Natural killer cell (primary cell): Measurements from ENCODE around the gene NT5C. TPM values are rescaled to one million over a fixed set of nuclear protein-coding genes. Genes with fewer than 3 reads are reported as not detected.
"Not testable (repeated sequence)": the region's sequence is repeated elsewhere in the genome, so short reads cannot be mapped to it uniquely, and the experiment has no call there.

ENCODE experiments used
- ATAC-seq, 3 donors: fragments of 150-1000 bp in 2 of 3; fragments of 200-7000 bp in 1 of 3; cut with Tn5 transposase; 1 replicate in 1 of 3; 2 replicates in 2 of 3; pipeline ENCODE4 v1.10.0; 2021; ENCODE audit warnings: mild to moderate bottlenecking in 2 of 3, moderate library complexity in 2 of 3
- DNase-seq, 2 donors: peaks; one replicate each; pipeline versions ENCODE4 v3.0.0 to v3.0.0-alpha.2; 2013 to 2021; ENCODE audit warnings: mixed read lengths in 1 of 2
- H3K27ac ChIP-seq: one replicate; pipeline ENCODE4 v1.5.1; 2013; ENCODE audit warnings: mild to moderate bottlenecking, low read length
- H3K27me3 ChIP-seq: one replicate; pipeline ENCODE4 v1.6.1; 2013; ENCODE audit warnings: low read length; ENCODE audit not compliant: control insufficient read depth, insufficient read depth
- H3K36me3 ChIP-seq: one replicate; pipeline ENCODE4 v1.6.1; 2013; ENCODE audit warnings: low read length; ENCODE audit not compliant: control insufficient read depth, insufficient read depth
- H3K4me1 ChIP-seq: one replicate; pipeline ENCODE4 v1.6.1; 2013; ENCODE audit warnings: low read length; ENCODE audit not compliant: control insufficient read depth, insufficient read depth
- H3K4me3 ChIP-seq: one replicate; pipeline ENCODE4 v1.5.1; 2013; ENCODE audit warnings: low read length
- H3K9me3 ChIP-seq: one replicate; pipeline ENCODE4 v1.6.1; 2013; ENCODE audit warnings: low read length; ENCODE audit not compliant: control insufficient read depth, insufficient read depth
- H3K27ac Mint-ChIP-seq, 2 donors: one replicate each; pipeline ENCODE4 v1.8.0; 2022; ENCODE audit warnings: mild to moderate bottlenecking in 2 of 2, mixed read lengths in 2 of 2, moderate library complexity in 1 of 2
- H3K27me3 Mint-ChIP-seq, 2 donors: one replicate each; pipeline ENCODE4 v1.8.0; 2022; ENCODE audit warnings: low read depth in 2 of 2, mixed read lengths in 2 of 2
- H3K36me3 Mint-ChIP-seq: one replicate; pipeline ENCODE4 v1.8.0; 2022; ENCODE audit warnings: mixed read lengths
- H3K4me1 Mint-ChIP-seq, 2 donors: one replicate each; pipeline ENCODE4 v1.8.0; 2022; ENCODE audit warnings: mixed read lengths in 2 of 2
- H3K4me3 Mint-ChIP-seq: one replicate; pipeline ENCODE4 v1.8.0; 2022; ENCODE audit warnings: mild to moderate bottlenecking, moderate library complexity, mixed read lengths
- H3K9me3 Mint-ChIP-seq, 2 donors: one replicate each; pipeline ENCODE4 v1.8.0; 2022; ENCODE audit warnings: mixed read lengths in 2 of 2
- WGBS: methylation state at CpG from one replicate; pipeline ENCODE4 v1.1.7; 2013; ENCODE audit warnings: missing lambda C conversion rate; ENCODE audit not compliant: insufficient coverage; 5-methylcytosine and 5-hydroxymethylcytosine counted together
- intact Hi-C: fragments of 100-400 bp; cut with micrococcal nuclease; formaldehyde crosslinking; loops from one replicate; pipeline ENCODE4 v1.14.2; 2022
- total RNA-seq, 4 donors: library from RNA; stranded (reverse); fragments of 120-200 nt in 1 of 4; gene quantifications; one replicate each; pipeline versions ENCODE4 v1.2.3 to v1.2.4, GENCODE V29; 2013 to 2022
- TF ChIP-seq, protein P1 (sequence below): fragments of 200-600 bp; IDR thresholded peaks from one replicate; pipeline ENCODE4 v1.8.0; 2022; ENCODE audit warnings: antibody characterized with exemption

NT5C gene
- total RNA-seq, 3 donors from 2014 or later (not counting 1 experiment from before 2014, with no cell fraction given), result 58.1 to 67.4 (median 61.2) TPM

GRCh38 chr17:75135452-75135851 is 3.9 kb upstream of the NT5C start:
- no peak overlapping the region for H3K4me3 ChIP-seq
- H3K4me1 ChIP-seq, result peaks cover 17% of the 10 kb centered on the region
- H3K4me3 Mint-ChIP-seq, result no peak overlapping the region
- TF ChIP-seq, protein P1, sequence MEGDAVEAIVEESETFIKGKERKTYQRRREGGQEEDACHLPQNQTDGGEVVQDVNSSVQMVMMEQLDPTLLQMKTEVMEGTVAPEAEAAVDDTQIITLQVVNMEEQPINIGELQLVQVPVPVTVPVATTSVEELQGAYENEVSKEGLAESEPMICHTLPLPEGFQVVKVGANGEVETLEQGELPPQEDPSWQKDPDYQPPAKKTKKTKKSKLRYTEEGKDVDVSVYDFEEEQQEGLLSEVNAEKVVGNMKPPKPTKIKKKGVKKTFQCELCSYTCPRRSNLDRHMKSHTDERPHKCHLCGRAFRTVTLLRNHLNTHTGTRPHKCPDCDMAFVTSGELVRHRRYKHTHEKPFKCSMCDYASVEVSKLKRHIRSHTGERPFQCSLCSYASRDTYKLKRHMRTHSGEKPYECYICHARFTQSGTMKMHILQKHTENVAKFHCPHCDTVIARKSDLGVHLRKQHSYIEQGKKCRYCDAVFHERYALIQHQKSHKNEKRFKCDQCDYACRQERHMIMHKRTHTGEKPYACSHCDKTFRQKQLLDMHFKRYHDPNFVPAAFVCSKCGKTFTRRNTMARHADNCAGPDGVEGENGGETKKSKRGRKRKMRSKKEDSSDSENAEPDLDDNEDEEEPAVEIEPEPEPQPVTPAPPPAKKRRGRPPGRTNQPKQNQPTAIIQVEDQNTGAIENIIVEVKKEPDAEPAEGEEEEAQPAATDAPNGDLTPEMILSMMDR, result no peak
- H3K27me3 ChIP-seq, result no peaks in the 10 kb centered on the region
- ATAC-seq (no peak), DNase-seq (no peak)
- no peaks in the 10 kb centered on the region for H3K36me3 Mint-ChIP-seq
- H3K27ac Mint-ChIP-seq, result no peak overlapping the region
- no peaks in the 10 kb centered on the region for H3K27me3 Mint-ChIP-seq
- WGBS, result 86% methylated on average over 5 of the region's 5 CpGs
- peaks cover 6 to 12% of the 10 kb centered on the region in 2 donors for H3K4me1 Mint-ChIP-seq
- peaks cover 5% of the 10 kb centered on the region for H3K36me3 ChIP-seq
- intact Hi-C loops, result no loop called here
- H3K27ac ChIP-seq, result no peak overlapping the region
- no peaks in the 10 kb centered on the region for H3K9me3 Mint-ChIP-seq
- H3K9me3 ChIP-seq, result no peaks in the 10 kb centered on the region

GRCh38 chr17:75133607-75134347 is 2.2 kb upstream of the NT5C start:
- peaks cover 21% of the 10 kb centered on the region for H3K4me1 ChIP-seq
- H3K4me3 Mint-ChIP-seq, H3K27ac Mint-ChIP-seq, H3K9me3 Mint-ChIP-seq, H3K9me3 ChIP-seq, ATAC-seq, H3K36me3 Mint-ChIP-seq, DNase-seq, H3K4me3 ChIP-seq, H3K27ac ChIP-seq, H3K27me3 Mint-ChIP-seq, H3K27me3 ChIP-seq, H3K36me3 ChIP-seq: not testable (repeated sequence)
- intact Hi-C loops, result loop anchor here (5.0 kb wide), 1 partner anchor 39 kb away; no protein-coding TSS in a partner anchor
- peaks cover 7 to 18% of the 10 kb centered on the region in 2 donors for H3K4me1 Mint-ChIP-seq
- WGBS, result 96% methylated on average over 14 of the region's 14 CpGs

DNA sequence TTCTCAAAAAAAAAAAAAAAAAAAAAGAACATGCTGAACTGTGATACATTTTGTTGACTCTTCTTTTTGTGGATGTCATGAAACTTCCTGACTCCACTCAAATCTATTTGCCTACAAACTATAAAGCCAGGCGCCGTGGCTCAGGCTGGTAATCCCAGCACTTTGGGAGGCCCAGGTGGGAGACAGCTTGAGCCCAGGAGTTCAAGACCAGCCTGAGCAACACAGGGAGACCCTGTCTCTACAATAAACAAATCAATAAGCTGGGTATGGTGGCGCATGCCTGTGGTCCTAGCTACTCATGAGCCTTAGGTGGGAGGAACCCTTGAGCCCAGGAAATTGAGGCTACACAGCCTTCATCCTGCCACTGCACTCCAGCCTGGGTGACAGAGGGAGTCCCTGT is 1.5 kb upstream of the NT5C start:
- TF ChIP-seq, protein P1, result no peak
- Histone ChIP-seq H3K27me3 (no peaks in the 10 kb centered on the region), H3K27ac (no peak overlapping the region), H3K9me3 (no peaks in the 10 kb centered on the region), H3K4me3 (no peak overlapping the region), H3K36me3 (peaks cover 9% of the 10 kb centered on the region), H3K4me1 (peaks cover 21% of the 10 kb centered on the region)
- intact Hi-C loops, result loop anchor here (5.0 kb wide), 1 partner anchor 39 kb away; no protein-coding TSS in a partner anchor
- no peaks in the 10 kb centered on the region for H3K27me3 Mint-ChIP-seq
- no peaks in the 10 kb centered on the region for H3K36me3 Mint-ChIP-seq
- H3K9me3 Mint-ChIP-seq, result no peaks in the 10 kb centered on the region
- peaks cover 7 to 18% of the 10 kb centered on the region in 2 donors for H3K4me1 Mint-ChIP-seq
- DNase-seq, result no peak
- no peak overlapping the region for H3K27ac Mint-ChIP-seq
- no peak overlapping the region for H3K4me3 Mint-ChIP-seq
- 100% methylated on average over 3 of the region's 3 CpGs for WGBS
- no peak for ATAC-seq

DNA sequence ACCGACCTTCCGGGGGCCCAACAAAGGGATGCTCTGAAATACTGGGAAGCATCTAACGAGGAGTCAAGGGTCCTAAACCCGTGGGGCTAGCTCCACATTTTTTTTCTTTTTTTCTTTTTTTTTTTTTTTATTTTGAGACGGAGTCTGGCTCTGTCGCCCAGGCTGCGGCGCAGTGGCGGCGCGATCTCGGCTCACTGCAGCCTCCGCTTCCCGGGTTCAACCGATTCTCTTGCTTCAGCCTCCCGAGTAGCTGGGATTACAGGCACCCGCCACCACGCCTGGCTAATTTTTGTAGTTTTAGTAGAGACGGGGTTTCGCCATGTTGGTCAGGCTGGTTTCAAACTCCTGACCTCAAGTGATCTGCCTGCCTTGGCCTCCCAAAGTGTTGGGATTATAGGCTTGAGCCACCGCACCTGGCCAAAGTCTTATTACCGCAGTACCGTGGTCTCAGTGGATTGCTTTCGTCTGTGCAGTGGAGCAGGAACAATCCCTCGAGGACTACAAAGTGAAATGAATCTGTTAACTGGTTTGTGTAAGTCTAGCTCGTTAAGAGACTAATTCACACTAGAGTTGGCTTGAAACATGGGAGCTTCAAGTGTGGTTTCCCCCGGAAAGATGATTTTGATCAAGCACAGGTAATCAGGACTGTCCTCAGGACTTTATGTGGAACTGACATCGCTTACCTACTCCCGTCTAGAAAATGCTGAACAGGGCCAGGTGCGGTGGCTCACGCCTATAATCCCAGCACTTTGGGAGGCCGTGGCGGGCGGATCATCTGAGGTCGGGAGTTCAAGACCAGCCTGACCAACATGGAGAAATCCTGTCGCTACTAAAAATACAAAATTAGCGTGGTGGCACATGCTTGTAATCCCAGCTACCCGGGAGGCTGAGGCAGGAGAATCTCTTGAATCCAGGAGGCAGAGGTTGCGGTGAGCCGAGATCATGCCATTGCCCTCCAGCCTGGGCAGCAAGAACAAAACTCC is 767 bp upstream of the NT5C start:
- DNase-seq, result peak in 1 of 2 donors; percentile 14
- not testable (repeated sequence) for H3K27me3 ChIP-seq, ATAC-seq, H3K27me3 Mint-ChIP-seq, H3K36me3 ChIP-seq, H3K9me3 ChIP-seq, H3K9me3 Mint-ChIP-seq, H3K36me3 Mint-ChIP-seq
- Histone ChIP-seq H3K4me1 (peaks cover 21% of the 10 kb centered on the region), H3K4me3 (peak overlapping the region; percentile 83), H3K27ac (peak overlapping the region; percentile 66)
- intact Hi-C loops, result loop anchor here (5.0 kb wide), 1 partner anchor 40 kb away; no protein-coding TSS in a partner anchor
- H3K4me1 Mint-ChIP-seq, result peaks cover 7 to 18% of the 10 kb centered on the region in 2 donors
- H3K4me3 Mint-ChIP-seq, result peak overlapping the region; percentile 86
- peak overlapping the region; percentile 53 to 89 for H3K27ac Mint-ChIP-seq
- WGBS, result 74% methylated on average over 40 of the region's 40 CpGs
